ENCODE data around the gene BMPR2.
A peak's percentile ranks its signal among the peaks of the same experiment; 100 is the strongest.
"Not testable (repeated sequence)": the region's sequence is repeated elsewhere in the genome, so short reads cannot be mapped to it uniquely, and the experiment has no call there.

Gene BMPR2

GRCh38 chr2:202378662-202379358 is 2.7 kb downstream of the BMPR2 start:
- no peak for DNase-seq

- DNase-seq: no peak
Measured at GRCh38 chr2:202382684-202383083, 6.6 kb downstream of the BMPR2 start.

- DNase-seq: not testable (repeated sequence)
Measured at GRCh38 chr2:202386495-202386894, 10.4 kb downstream of the BMPR2 start.

GRCh38 chr2:202387608-202388342 is 11.6 kb downstream of the BMPR2 start:
- DNase-seq: no peak

GRCh38 chr2:202400941-202401340 is 24.8 kb downstream of the BMPR2 start:
- DNase-seq: no peak

- no peak for DNase-seq
Measured at GRCh38 chr2:202405798-202406197, 29.7 kb downstream of the BMPR2 start.

GRCh38 chr2:202406445-202406978 is 30.4 kb downstream of the BMPR2 start:
- no peak for DNase-seq

- no peak for DNase-seq
Measured at GRCh38 chr2:202408546-202409140, 32.5 kb downstream of the BMPR2 start.

GRCh38 chr2:202410092-202410491 is 34.0 kb downstream of the BMPR2 start:
- DNase-seq: no peak

- DNase-seq: no peak
Measured at GRCh38 chr2:202411097-202411496, 35.0 kb downstream of the BMPR2 start.

GRCh38 chr2:202418027-202418426 is 41.9 kb downstream of the BMPR2 start:
- no peak for DNase-seq

- DNase-seq: no peak
Measured at GRCh38 chr2:202418511-202418910, 42.4 kb downstream of the BMPR2 start.

- DNase-seq: peak in 15 of 56 donors; percentile 0 to 33 (median 10)
Measured at GRCh38 chr2:202423139-202423538, 47.0 kb downstream of the BMPR2 start.

GRCh38 chr2:202425036-202425435 is 48.9 kb downstream of the BMPR2 start:
- no peak for DNase-seq

- DNase-seq: no peak
Measured at GRCh38 chr2:202426751-202427150, 50.6 kb downstream of the BMPR2 start.

- no peak for DNase-seq
Measured at GRCh38 chr2:202429164-202429980, 53.2 kb downstream of the BMPR2 start.

- no peak for DNase-seq
Measured at GRCh38 chr2:202432776-202433175, 56.6 kb downstream of the BMPR2 start.

GRCh38 chr2:202434472-202434871 is 58.3 kb downstream of the BMPR2 start:
- no peak for DNase-seq

GRCh38 chr2:202436626-202437025 is 60.5 kb downstream of the BMPR2 start:
- no peak for DNase-seq

- DNase-seq: not testable (repeated sequence)
Measured at GRCh38 chr2:202440117-202440516, 64.0 kb downstream of the BMPR2 start.

- no peak for DNase-seq
Measured at GRCh38 chr2:202442882-202443281, 66.8 kb downstream of the BMPR2 start.
